NT2/D1 (cell line): ENCODE data around the gene PAIP2.

ENCODE experiments used
- YY1 ChIP-seq: IDR thresholded peaks from 2 replicates; pipeline ENCODE4 v1.6.1; 2011; ENCODE audit not compliant: insufficient read length, insufficient read depth
- ZNF274 ChIP-seq: IDR thresholded peaks from 2 replicates; pipeline ENCODE4 v1.6.1; 2011; ENCODE audit warnings: mild to moderate bottlenecking, low read depth, low read length

GRCh38 chr5:139407517-139407916, 65.9 kb downstream of the PAIP2 start:
- TF ChIP-seq ZNF274 (no peak), YY1 (no peak)
